IPS-NIHi11 (cell line): ENCODE results near the gene CRYGA.
"Not testable (repeated sequence)": the region's sequence is repeated elsewhere in the genome, so short reads cannot be mapped to it uniquely, and the experiment has no call there.

Experiments
- DNase-seq: peaks from one replicate; pipeline ENCODE4 v3.0.0; 2012; ENCODE audit warnings: mixed read lengths, low spot score

CRYGA gene

DNA sequence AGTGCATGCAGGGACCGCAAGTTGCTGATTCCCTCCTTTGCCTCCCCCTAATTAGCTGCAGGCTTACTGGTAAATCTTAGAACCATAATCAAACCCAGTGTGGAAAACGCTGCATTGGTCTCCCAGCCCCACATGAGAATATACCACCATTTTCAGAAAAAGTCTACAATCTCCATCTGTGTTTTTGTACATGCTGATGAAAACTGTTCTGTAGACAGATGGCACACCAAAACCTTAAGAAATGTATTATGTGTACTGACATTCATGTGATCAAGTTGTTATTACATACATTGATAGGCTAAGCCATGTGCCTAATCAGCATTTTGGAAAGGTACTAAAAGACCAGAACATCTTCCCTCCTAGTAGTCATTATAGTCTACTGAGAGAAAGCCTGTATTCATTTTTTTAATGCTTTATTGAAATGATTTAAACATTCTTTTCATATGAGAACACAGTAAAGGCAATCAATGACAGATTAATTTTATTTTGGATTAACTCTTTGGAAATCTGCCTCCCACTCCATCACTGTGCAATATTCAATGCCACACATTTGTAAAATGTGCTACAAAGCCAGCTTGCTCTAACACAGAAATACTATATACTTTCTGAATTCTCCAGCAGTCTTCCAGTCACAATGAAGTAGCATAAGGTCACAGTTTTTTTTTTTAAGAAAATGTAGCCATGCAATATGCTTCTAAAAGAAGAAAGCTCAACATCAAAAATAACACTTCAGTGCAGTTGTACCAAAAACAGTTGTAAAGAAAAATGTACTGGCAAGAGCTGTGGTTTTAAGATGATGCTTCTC is 1.8 kb upstream of the CRYGA start:
- no peak for DNase-seq

DNA sequence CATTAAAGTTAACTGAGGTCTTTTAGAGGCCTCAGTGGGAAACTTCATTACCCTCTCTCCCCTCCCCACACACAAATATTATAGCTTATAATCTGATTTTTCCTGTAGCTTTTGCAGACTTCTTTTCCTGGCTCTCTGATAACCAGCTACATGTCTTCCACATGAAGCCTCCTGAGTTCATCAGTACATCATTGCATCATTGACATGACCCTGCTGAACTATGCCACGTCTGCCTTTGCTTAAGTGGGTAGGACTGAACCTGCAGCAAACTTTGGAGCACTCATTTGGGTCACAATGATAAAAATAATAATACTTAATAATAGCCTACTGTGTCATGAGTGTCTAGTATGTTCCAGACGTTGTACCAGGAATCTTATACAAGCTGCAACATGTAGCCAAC is 7.0 kb downstream of the CRYGA start:
- no peak for DNase-seq

DNA sequence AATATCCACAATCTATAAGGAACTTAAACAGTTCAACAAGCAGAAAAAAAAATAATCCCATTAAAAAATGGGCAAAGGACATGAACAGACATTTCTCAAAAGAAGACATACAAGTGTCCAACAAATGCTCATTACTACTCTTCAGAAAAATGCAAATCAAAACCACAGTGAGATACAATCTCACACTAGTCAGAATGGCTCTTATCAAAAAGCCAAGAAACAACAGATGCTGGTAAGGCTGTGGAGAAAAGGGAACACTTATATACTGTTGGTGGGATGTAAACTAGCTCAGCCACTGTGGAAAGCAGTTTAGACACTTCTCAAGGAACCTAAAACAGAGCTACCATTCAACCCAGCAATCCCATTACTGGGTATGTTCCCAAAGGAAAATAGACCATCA is 10.2 kb downstream of the CRYGA start:
- DNase-seq: no peak

DNA sequence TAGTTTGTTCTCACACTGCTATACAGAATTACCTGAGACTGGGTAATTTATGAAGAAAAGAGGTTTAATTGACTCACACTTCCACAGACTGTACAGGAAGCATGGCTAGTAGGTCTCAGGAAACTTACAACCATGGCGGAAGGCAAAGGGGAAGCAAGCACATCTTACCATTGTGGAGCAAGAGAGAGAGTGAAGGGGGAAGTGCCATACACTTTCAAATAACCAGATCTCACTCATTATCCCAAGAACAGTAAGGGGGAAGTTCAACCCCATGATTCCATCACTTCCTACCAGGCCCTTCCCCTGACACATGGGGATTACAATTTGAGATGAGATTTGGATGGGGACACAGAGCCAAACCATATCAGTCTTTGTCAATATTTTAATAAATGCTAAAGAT is 12.4 kb downstream of the CRYGA start:
- no peak for DNase-seq

DNA sequence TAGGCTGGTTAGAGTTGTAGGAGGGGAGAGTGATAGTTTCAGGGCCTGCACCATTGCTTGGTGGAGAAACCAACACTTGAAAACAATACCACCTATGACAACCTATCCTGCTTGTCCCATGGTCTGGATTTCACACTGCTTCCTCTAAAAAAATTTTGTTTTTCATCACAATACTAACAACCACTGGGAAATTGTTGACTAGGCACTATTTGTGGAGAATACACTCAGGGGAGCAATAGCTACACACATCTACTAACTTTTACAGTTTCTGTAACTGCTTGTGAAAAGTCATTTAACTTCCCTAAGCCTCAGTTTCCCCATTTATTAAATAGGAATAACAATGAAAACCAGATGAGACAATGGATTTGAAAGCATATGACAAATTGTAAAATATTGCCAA is 13.3 kb downstream of the CRYGA start:
- DNase-seq: no peak

DNA sequence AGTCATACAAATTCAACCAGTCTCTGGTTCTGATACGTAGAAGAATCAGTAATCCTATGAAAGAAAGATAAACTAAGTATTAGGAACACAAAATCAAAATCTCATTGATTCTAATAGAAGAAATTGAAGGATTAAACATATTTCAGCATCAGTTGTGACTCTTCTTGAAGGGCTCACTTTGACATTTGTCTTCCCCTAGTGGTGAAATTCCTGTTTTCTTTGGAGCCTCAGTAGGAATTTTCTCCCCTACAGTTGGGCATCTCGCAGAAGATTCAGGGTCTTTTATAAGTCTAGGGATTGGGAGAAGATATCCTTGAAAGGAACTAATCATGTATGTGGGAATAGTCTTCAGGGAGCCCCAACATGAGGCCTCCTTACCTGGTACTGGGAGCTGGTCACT is 14.6 kb downstream of the CRYGA start:
- no peak for DNase-seq

DNA sequence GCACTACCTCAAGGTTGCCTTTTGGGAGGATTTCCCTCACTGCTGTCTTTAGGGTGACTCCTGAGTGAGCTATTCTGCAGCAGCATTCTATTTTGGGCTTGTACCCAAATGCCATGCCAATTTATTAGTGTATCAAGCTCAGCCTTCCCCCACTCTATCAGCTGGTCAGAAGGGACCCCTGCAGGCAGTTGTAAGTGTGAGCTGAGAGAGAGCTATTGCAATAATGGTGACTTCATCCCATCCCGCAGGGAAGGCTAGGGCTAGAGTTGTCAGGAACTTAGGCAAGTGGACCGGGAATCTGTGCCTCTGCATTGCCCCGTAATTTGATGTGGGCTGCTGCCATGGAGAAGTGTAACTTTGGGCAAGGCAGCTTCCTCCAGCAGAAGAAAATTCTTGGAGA is 15.6 kb downstream of the CRYGA start:
- DNase-seq: no peak

DNA sequence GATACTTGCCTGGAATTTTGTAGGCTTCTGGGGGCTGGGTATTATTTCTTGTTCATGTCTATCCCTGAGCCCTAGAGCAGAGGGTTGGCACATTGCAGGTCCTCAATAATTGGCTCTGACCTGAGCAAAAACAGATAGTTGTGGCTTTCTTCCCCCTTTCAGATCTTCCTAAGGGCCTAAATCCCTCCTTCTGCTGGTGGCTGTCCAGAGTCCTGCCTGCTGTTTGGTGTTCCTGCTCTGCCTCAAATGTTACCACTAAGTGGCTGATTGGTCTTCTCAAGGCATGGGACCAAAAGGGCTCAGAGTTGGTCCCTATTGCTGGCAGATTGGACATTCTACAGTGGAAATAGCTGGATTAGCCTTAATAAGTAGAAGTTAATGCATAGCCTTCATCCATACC is 16.4 kb downstream of the CRYGA start:
- no peak for DNase-seq

DNA sequence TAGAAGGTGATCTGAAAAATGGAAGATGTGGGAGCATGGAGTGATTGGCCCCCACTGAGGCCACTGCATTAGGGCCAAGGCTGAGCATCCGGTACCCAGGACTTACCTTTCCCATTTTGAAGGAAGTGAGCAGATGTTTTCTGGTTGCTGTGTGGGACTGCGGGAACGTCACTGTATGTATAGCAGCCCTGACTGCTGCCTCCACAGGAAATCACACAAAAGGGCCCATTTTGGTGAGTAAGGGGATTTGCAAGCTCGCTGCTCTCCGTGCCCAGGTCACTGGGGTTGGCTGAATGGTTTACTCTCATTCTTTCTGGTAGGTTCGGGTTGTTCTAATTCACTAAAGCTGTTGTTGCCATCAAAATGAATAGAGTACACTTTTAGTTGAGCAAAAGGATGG is 17.4 kb downstream of the CRYGA start, which contains the start of gene CRYGB:
Gene CRYGB, minus strand, starts transcription at position 153 of the 400 bp plus-strand sequence. Its CDS starts 38 bp downstream, at position 115.
- no peak for DNase-seq

DNA sequence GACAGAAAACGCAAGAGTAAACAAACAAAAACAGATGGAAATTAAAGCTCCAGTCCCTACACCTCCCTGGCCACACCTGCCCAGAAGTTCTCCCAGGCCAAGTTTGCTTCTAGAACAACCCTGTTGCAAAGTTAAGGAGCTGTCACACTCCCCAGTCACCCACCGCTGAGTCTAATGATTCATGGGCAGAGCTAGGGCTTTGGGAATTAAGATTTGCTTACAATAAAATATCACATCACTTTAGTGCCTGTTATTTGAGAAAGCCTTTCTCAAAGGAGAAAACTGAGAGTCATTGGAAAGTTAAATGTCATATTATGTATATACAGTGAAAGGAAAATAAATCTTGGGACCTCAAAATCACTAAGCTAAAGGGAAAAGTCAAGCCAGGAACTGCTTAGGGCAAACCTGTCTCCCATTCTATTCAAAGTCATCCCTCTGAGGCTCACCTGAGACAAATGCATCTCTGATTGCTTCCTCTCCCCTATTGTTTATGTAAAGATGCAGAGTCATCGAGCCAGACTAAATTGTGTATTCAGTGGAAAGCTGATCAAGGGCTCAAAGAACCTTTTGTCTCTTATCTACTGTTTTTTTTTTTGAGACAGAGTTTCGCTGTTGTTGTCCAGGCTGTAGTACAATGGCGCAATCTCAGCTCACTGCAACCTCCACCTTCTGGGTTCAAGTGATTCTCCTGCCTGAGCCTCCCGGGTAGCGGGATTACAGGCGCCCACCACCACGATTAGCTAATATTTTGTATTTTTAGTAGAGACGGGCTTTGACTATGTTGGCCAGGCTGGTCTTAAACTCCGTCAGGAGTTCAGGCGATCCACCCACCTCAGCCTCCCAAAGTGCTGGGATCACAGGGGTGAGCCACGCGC is 20.2 kb downstream of the CRYGA start:
- DNase-seq: no peak

DNA sequence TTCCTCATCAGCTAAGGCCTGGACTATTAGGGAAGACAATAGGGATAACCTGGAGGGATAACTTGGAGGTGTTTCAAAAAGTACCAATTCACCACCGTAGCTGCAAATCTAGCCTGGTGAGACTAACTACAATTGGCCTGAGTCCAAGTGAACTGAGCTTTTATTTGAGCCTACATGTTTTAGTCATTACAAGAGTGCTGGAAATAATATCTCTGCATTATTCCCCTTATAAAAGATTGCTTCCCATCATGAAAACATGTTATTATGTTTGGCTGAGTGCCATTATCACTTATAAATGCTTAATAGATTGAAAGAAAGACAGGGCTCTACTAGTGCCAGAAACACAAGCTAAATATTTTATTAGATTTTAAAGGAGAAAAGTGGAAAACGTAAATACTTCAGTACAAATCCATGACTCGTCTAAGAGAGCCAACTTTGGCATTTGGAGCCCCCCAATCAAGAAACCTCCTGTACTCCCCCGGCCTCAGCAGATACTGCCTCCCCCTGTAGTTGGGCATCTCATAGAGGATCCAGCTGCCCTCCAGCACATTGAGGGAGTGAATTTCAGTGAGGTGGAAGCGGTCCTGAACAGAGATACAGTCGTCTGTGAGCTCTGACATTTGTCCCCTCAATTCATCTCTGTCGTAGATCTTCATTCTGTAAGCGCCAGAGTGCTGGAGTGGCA is 21.0 kb downstream of the CRYGA start:
- DNase-seq: no peak

DNA sequence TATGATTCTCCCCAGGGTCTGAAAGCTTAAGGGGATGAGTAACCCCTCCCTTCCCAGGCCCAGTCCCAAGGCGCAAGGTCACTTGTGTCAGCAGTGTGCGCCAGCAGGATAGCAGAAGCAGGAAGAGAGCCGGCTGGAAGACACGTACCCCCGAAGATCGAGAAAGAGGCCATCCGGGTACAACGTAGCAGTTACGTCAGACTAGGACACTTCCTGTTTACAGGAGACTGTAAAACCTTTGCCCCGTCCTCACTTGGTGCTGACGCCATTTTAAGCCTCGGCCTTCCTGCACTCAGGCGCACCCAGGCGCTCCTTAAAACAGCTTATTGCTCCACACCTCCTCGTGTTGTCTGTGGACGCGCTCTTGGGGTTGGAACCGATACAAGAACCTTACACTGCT is 23.9 kb downstream of the CRYGA start:
- DNase-seq: no peak

DNA sequence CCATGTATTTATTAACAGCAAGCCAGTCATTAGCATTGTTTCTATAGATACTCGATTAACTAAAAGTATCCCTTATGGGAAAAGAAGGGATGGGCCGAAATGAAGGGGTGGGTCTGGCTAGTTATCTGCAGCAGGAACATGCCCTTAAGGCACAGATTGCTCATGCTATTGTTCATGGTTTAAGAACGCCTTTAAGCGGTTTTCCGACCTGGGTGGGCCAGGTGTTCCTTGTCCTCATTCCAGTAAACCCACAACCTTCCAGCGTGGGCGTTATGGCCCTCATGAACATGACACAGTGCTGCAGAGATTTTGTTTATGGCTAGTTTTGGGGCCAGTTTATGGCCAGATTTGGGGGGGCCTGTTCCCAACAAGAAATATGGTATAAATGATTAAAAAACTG is 25.1 kb downstream of the CRYGA start:
- DNase-seq: not testable (repeated sequence)

DNA sequence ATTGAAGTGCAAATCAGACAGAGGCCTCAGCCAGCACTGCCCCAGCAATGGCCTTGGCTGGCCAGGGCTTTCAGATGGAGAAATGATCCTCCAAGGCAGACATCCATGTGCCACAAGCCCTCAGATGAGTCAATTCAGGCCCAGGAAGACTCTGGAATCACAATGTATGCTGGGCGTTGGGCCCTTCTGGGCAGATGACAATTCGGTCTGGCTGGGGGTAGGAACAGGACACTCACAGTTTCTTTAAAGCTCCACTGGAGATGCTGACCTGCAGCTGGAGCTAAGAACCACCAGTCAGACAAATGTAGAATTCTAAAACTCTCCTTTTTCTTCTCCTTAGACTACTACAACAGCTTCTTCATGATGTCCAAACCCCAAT is 26.7 kb downstream of the CRYGA start:
- no peak for DNase-seq

DNA sequence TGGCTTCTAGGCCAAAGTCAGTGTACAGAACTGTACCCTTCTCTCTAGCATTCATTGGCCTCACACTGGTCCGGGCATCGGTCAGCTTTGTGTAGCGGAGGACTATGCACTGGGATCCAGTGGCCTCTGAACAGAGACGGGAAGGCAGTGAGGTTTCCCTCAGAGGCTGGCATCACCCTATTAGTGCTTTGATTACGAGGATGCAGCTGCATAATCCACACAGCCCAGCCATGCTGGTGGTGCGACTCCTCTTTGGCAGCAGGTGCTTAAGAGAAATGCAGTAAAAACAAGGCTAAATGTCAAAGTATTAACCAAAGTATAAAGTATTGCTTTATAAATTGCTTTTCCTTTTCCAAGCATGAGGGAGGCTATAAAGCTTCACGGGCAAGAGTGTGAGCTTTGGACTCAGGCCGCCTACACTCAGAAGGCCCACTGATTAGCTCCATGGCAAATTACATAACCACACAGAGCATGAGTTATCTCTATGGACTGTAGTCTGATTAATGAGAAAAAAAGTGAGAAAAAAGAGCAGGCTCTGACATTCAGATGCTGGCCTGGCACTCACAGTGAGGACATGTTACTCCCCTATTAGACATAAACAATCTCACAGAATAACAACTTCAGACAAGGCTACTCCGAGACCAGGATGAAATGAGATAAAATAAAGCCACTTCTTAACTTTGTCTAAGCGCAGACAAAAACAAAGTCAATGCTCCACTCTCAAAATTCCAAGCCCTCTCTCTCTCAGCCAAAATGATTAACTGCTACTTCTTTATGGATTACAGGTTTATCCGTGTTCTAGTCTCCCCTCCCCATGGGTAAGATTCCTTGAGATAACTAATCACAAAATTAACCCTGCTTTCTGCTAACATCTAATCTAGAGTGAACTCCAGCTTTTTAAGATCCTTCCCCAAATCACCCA is 27.3 kb downstream of the CRYGA start:
- no peak for DNase-seq

DNA sequence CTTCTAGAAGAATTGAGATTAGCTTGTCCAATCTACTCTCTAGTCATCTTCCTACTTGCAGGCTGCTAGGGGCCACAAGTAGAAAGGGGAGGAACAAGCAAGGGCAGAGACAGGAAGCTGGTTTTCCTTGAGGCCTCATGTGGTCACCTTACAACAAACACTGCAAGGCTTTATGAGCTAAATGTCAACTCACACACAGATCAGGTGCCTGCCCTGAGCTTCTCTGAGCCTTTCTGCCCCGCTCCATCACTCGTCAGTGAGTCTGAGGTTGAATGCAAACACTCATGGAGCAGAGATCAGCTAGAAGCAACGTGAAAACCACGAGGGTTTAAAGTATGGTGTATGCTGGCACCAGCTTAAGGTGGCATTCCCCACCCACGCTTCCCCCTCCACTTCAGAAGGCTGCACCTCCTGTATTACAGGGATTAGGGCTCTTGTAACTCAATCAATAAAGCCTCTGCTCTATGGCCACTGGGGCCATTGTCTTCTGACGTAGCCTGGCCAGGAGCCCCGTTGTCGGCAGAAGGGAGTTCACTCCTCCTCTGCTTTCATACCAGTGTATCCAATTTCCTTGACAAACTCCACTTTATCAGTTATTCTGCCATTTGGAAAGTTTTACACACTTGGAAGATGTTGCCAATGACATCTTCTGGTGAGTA is 28.3 kb downstream of the CRYGA start:
- no peak for DNase-seq

DNA sequence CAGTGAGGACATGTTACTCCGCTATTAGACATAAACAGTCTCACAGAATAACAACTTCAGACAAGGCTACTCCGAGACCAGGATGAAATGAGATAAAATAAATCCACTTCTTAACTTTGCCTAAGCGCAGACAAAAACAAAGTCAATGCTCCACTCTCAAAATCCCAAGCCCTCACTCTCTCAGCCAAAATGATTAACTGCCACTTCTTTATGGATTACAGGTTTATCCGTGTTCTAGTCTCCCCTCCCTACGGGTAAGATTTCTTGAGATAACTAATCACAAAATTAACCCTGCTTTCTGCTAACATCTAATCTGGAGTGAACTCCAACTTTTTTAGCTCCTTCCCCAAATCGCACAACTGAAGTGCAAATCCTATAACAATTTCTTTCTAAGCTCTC is 32.7 kb downstream of the CRYGA start:
- no peak for DNase-seq

DNA sequence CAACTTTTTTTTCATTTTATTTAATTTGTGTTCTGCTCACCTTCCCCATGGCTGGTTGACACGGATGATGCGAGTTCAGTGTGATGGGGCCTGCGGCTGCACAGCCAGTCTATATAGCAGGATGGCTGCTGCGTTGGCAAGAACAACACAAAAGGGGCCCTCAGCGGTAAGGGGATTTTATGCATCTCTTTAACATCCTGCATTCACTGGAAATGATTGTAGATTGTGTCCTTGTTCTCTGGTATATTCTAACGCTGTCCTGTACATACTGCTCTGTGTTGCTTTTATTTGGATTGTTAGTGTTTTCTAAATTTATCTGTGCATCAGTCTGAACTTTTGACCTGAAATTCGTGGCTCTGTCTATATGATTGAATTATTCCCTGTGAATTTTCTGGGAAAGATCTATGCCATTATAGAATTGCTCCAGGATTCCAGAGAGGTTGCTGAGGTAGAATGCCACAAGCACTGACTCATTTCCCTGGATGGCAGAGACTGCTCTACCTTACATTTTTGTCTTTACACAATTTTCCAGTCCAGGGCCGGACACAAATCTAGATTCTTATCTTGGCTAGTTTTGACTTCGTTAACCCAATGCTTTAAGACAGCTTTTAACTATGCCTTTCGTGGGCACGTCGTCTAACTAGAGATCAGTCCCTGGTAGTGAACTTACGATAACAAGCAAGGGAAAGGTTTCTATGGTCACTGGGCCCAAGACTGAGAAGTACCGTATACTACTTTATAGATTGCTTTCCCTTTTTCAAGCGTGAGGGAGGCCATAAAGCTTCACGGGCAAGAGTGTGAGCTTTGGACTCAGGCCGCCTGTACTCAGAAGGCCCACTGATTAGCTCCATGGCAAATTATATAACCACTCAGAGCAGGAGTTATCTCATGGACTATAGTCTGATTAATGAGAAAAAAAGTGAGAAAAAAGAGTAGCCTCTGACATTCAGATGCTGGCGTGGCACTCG is 33.4 kb downstream of the CRYGA start, which contains the start of gene CRYGC:
Gene CRYGC, minus strand, starts transcription at position 85 of the 968 bp plus-strand sequence. Its CDS starts 36 bp downstream, at position 49.
- no peak for DNase-seq

DNA sequence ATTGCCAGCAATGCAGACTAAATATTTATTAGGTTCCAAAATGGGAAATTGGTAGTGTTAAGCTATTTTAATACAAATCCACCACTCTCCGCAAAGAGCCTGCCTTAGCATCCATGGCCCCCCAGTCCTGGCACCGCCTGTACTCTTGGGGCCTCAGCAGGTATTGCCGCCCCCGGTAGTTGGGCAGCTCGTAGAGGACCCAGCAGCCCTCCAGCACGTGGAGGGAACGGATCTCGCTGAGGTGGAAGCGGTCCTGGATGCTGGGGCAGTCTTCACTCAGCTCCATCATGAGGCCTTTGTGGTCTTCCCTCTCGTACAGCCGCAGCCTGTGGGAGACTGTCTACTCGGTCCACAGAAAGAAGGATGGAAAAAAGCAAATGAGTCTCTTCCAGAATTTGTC is 35.3 kb downstream of the CRYGA start:
- no peak for DNase-seq

DNA sequence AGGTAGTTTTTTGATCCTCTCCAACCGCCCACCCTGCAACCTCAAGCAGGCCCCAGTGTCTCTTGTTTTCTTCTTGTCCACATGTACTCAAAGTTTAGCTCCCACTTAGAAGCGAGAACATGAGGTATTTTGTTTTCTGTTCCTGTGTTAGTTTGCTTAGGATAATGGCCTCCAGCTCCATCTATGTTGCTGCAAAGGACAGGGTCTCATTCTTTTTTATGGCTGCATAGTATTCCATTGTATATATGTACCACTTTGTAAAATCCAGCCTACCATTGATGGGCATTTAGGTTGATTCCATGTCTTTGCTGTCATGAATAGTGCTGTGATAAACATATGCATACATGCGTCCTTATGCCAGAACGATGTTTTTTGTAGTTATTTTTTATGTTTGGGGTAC is 36.3 kb downstream of the CRYGA start:
- no peak for DNase-seq
